Gastrocnemius medialis (tissue), 4 donors: ENCODE measurements around the gene CLDN18. TPM values are rescaled to one million over a fixed set of nuclear protein-coding genes. Genes with fewer than 3 reads are reported as not detected.
A peak's percentile ranks its signal among the peaks of the same experiment; 100 is the strongest.

Experiments used
- ATAC-seq, 2 donors: fragments of 150-250 bp; one replicate each; pipeline ENCODE4 v1.9.1; 2016
- DNase-seq, 2 donors: peaks; one replicate each; pipeline ENCODE4 v3.0.0-alpha.2; 2019
- H3K27ac ChIP-seq, 4 donors: fragments of 200-600 bp; sonication (generic); 1 replicate in 1 of 4; 2 replicates in 3 of 4; pipeline ENCODE4 v1.5.1; 2016 to 2018; ENCODE audit warnings: mild to moderate bottlenecking in 2 of 4, moderate library complexity in 1 of 4
- H3K27me3 ChIP-seq, 3 donors: fragments of 200-600 bp; sonication (generic) in 2 of 3; 1 replicate in 1 of 3; 2 replicates in 2 of 3; pipeline versions ENCODE4 v1.5.1 to v1.6.0; 2016 to 2019; ENCODE audit warnings: mild to moderate bottlenecking in 1 of 3, moderate library complexity in 1 of 3
- H3K36me3 ChIP-seq, 2 donors: fragments of 200-600 bp; sonication (generic) in 1 of 2; one replicate each; pipeline ENCODE4 v1.5.1; 2017 to 2018
- H3K4me1 ChIP-seq, 2 donors: fragments of 200-600 bp; sonication (generic) in 1 of 2; one replicate each; pipeline ENCODE4 v1.5.1; 2016 to 2017; ENCODE audit warnings: mild to moderate bottlenecking in 2 of 2
- H3K4me3 ChIP-seq, 4 donors: fragments of 200-600 bp; sonication (generic) in 3 of 4; 1 replicate in 1 of 4; 2 replicates in 3 of 4; pipeline ENCODE4 v1.5.1; 2016 to 2019; ENCODE audit warnings: mild to moderate bottlenecking in 2 of 4
- H3K9me3 ChIP-seq, 3 donors: fragments of 200-600 bp; sonication (generic) in 2 of 3; 1 replicate in 1 of 3; 2 replicates in 2 of 3; pipeline ENCODE4 v1.5.1; 2016 to 2019
- POLR2A ChIP-seq, 2 donors: fragments of 450-650 bp; IDR thresholded peaks; one replicate each; pipeline ENCODE4 v1.6.1; 2017; ENCODE audit warnings: antibody characterized with exemption in 2 of 2, mild to moderate bottlenecking in 2 of 2, moderate library complexity in 2 of 2
- in situ Hi-C, 4 donors: fragments of 200-750 bp; cut with MboI; loops; one replicate each; pipeline versions ENCODE4 v1.15.0 to v1.8.0; 2017; ENCODE audit warnings: low sequenced_read_pairs in 4 of 4
- intact Hi-C: fragments of 100-400 bp; cut with DNase I; formaldehyde crosslinking; loops from one replicate; pipeline ENCODE4 v1.15.1; 2023; ENCODE audit warnings: low total_unique reads
- total RNA-seq, 4 donors: library from RNA; depleted of rRNA; stranded (reverse); fragments of >200 nt; gene quantifications; one replicate each; pipeline versions ENCODE4 v1.1.0 to v1.2.3, GENCODE V29; 2016
- TF ChIP-seq, protein P1 (sequence below), 5 experiments: fragments of 450-650 bp in 3 of 5; fragments of 200-600 bp in 2 of 5; sonication (generic) in 2 of 5; IDR thresholded peaks in 4 of 5; conservative IDR thresholded peaks in 1 of 5; 1 replicate in 4 of 5; 2 replicates in 1 of 5; pipeline ENCODE4 v1.5.1; 2016 to 2019; ENCODE audit warnings: antibody characterized with exemption in 5 of 5, mild to moderate bottlenecking in 3 of 5, moderate library complexity in 3 of 5

The CLDN18 gene
- total RNA-seq, 4 donors from 2014 or later = not detected

- intact Hi-C loops (no loop called here), in situ Hi-C loops (loop anchor here in 3 of 4 donors (5.0 to 10.0 kb wide), 2 partner anchors 48 to 51 kb away; partner anchors contain the start of gene DZIP1L (in 3 of the 3))
- Histone ChIP-seq H3K36me3 (no peaks in the 10 kb centered on the region), H3K4me1 (no peaks in the 10 kb centered on the region), H3K27me3 (no peaks in the 10 kb centered on the region), H3K27ac (no peak overlapping the region), H3K9me3 (no peaks in the 10 kb centered on the region), H3K4me3 (no peak overlapping the region)
- no peak for ATAC-seq
- no peak for DNase-seq
- no peak for TF ChIP-seq POLR2A (IDR thresholded peaks at IDR 0.05)
- TF ChIP-seq, protein P1, sequence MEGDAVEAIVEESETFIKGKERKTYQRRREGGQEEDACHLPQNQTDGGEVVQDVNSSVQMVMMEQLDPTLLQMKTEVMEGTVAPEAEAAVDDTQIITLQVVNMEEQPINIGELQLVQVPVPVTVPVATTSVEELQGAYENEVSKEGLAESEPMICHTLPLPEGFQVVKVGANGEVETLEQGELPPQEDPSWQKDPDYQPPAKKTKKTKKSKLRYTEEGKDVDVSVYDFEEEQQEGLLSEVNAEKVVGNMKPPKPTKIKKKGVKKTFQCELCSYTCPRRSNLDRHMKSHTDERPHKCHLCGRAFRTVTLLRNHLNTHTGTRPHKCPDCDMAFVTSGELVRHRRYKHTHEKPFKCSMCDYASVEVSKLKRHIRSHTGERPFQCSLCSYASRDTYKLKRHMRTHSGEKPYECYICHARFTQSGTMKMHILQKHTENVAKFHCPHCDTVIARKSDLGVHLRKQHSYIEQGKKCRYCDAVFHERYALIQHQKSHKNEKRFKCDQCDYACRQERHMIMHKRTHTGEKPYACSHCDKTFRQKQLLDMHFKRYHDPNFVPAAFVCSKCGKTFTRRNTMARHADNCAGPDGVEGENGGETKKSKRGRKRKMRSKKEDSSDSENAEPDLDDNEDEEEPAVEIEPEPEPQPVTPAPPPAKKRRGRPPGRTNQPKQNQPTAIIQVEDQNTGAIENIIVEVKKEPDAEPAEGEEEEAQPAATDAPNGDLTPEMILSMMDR (IDR thresholded peaks at IDR 0.05 in 4 of 5, conservative IDR thresholded peaks at IDR 0.05 in 1 of 5) = no peak
Measured at GRCh38 chr3:138066383-138066782, 56.4 kb downstream of the CLDN18 start.

DNA sequence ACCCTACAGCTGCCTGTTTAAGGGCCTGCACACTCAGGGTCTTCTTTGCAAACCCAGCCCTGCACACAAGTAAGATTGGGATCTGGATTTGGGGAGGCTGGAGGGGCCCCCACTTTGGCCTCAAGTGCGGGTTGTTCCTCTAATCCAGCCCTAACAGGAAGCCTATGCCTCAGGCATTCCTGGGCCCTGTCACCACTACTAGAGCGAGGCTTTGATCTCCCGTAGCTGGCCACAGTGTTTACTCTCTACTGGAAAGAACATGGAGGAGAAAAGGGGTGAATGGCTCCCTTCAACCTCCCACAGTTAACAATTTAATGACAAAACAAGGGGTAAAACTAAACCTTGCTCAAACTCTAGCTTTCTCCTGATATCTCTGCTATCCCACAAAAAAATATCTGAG lies 57.0 kb downstream of the CLDN18 start:
- Histone ChIP-seq H3K36me3 (no peaks in the 10 kb centered on the region), H3K9me3 (no peaks in the 10 kb centered on the region), H3K27ac (no peak overlapping the region), H3K4me1 (no peaks in the 10 kb centered on the region), H3K27me3 (no peaks in the 10 kb centered on the region), H3K4me3 (no peak overlapping the region)
- in situ Hi-C loops (loop anchor here in 3 of 4 donors (5.0 to 10.0 kb wide), 2 partner anchors 48 to 50 kb away; partner anchors contain the start of gene DZIP1L (in 3 of the 3)), intact Hi-C loops (no loop called here)
- ATAC-seq = no peak
- TF ChIP-seq POLR2A (IDR thresholded peaks at IDR 0.05) = no peak
- TF ChIP-seq, protein P1 (IDR thresholded peaks at IDR 0.05 in 4 of 5, conservative IDR thresholded peaks at IDR 0.05 in 1 of 5) = no peak
- DNase-seq = no peak

DNA sequence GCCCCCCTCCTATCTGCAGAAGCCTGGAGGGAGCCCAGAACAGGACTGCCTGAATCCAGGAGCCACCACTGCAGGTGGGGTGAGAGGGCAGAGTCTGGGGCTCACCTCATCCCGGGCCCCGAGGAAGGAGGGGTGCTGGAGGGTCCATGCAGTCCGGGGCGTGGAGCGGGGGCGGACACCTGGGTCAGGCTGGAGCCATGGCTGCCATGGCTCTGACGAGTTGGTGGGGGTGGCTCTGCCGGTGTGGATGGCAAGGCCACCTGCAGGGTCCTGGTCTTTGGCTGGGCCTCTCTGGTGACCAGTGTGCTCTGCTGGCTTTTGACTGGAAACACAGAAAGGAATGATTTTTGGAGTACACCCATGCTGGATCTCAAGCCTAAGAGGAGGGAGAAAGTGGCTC lies 58.1 kb downstream of the CLDN18 start:
- in situ Hi-C loops (loop anchor here in 3 of 4 donors (5.0 to 10.0 kb wide), 2 partner anchors 47 to 49 kb away; partner anchors contain the start of gene DZIP1L (in 3 of the 3)), intact Hi-C loops (loop anchor here (1.0 kb wide), 1 partner anchor 51 kb away; no protein-coding TSS in a partner anchor)
- Histone ChIP-seq H3K4me1 (no peaks in the 10 kb centered on the region), H3K4me3 (no peak overlapping the region), H3K9me3 (no peaks in the 10 kb centered on the region), H3K27ac (no peak overlapping the region), H3K36me3 (no peaks in the 10 kb centered on the region), H3K27me3 (no peaks in the 10 kb centered on the region)
- ATAC-seq = no peak
- no peak for TF ChIP-seq POLR2A (IDR thresholded peaks at IDR 0.05)
- TF ChIP-seq, protein P1 (IDR thresholded peaks at IDR 0.05 in 4 of 5, conservative IDR thresholded peaks at IDR 0.05 in 1 of 5) = no peak
- no peak for DNase-seq

DNA sequence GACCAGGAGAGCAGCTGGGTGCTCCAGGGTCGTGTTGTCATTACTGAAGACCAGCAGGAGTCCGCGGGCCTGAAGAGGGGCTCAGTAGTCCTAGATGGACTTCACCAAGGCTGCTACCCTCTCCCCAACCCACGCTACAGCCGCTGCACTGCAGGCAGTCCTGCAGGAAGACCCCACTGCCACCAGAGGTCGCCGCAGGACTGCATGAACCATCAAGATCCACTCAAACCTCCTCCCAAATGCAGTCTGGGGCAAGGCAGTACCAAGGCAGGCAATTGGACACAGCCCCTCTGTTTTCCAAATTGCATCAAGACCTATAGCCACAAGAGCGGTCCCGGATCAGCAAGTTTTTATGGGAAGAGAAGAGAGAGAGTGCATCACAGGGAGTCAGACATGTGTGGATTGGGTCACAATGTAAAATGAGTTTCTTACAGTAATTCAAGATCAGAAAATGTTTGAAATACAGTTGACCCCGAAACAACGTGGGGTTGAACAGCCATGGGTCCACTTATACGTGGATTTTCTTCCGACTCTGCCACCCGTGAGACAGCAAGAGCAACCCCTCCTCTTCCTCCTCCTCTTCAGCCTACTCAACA lies 58.7 kb downstream of the CLDN18 start:
- no peaks in the 10 kb centered on the region for H3K36me3 ChIP-seq
- peak; percentile 47 to 53 for DNase-seq

More for the DNA sequence above, 58.7 kb downstream of the CLDN18 start:
- in situ Hi-C loops = loop anchor here in 3 of 4 donors (5.0 to 10.0 kb wide), 2 partner anchors 46 to 49 kb away; partner anchors contain the start of gene DZIP1L (in 3 of the 3)
- H3K4me3 ChIP-seq = no peak overlapping the region
- no peak overlapping the region for H3K27ac ChIP-seq
- no peak for TF ChIP-seq POLR2A (IDR thresholded peaks at IDR 0.05)
- TF ChIP-seq, protein P1 (IDR thresholded peaks at IDR 0.05 in 4 of 5, conservative IDR thresholded peaks at IDR 0.05 in 1 of 5) = peak; percentile 84 to 94 (median 91)
- H3K4me1 ChIP-seq = no peaks in the 10 kb centered on the region
- intact Hi-C loops = loop anchor here (1.0 kb wide), 1 partner anchor 51 kb away; no protein-coding TSS in a partner anchor
- ATAC-seq = peak; percentile 77 to 85
- H3K9me3 ChIP-seq = no peaks in the 10 kb centered on the region
- no peaks in the 10 kb centered on the region for H3K27me3 ChIP-seq
